NT2/D1 (cell line): ENCODE results near the gene FBXO21.

Source experiments
- SUZ12 ChIP-seq: IDR thresholded peaks from 2 replicates; pipeline ENCODE4 v1.6.1; 2011; ENCODE audit not compliant: insufficient read length, insufficient read depth; ENCODE audit errors: extremely low read depth
- YY1 ChIP-seq: IDR thresholded peaks from 2 replicates; pipeline ENCODE4 v1.6.1; 2011; ENCODE audit not compliant: insufficient read length, insufficient read depth
- ZNF274 ChIP-seq: IDR thresholded peaks from 2 replicates; pipeline ENCODE4 v1.6.1; 2011; ENCODE audit warnings: mild to moderate bottlenecking, low read depth, low read length

DNA sequence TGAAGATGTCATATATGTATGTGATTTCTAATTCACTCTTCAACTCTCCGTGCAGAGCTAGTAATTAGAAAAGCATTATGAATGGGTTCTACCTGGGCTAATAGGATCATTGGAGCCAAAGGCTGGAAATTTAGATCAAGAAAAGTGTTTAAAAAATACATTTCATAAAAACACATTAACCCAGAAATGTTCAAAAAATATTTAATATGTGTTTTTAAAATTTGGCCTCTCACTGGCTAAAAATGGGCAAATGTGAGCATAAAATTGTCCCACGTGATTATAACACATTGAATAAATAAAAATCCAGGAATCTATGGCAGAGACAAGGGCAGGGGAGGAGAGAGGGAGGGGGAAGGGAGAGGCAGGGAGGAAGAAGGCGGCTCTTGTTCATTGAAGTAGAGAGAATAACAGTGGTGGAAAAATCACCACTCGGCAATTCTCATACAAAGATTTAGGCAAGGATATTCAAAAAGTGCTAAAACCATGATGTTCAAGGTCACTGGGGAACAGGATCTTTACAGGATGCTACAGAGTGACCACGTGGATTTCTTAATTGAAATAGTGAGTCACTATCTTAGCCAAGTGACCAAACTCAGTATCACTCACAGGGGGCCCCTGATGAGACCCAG, 38.8 kb downstream of the FBXO21 start:
- TF ChIP-seq YY1: no peak
- TF ChIP-seq ZNF274: no peak
- TF ChIP-seq SUZ12: no peak
